A673 (cell line): ENCODE measurements around the gene SCG2.

Experiments used
- EZH2 ChIP-seq: fragments of 200-600 bp; sonication (generic); IDR thresholded peaks from 2 replicates; pipeline ENCODE4 v1.6.1; 2017; ENCODE audit warnings: borderline replicate concordance, low read depth, mild to moderate bottlenecking, mixed read lengths, antibody characterized with exemption, low read length; ENCODE audit not compliant: poor library complexity, severe bottlenecking
- TF ChIP-seq, protein P1 (sequence below): fragments of 300-800, 200-600 bp; sonication (generic); conservative IDR thresholded peaks from 2 replicates; pipeline ENCODE4 v1.5.1; 2017; ENCODE audit warnings: low read depth, mild to moderate bottlenecking, antibody characterized with exemption, low read length, moderate library complexity, mixed read lengths

DNA sequence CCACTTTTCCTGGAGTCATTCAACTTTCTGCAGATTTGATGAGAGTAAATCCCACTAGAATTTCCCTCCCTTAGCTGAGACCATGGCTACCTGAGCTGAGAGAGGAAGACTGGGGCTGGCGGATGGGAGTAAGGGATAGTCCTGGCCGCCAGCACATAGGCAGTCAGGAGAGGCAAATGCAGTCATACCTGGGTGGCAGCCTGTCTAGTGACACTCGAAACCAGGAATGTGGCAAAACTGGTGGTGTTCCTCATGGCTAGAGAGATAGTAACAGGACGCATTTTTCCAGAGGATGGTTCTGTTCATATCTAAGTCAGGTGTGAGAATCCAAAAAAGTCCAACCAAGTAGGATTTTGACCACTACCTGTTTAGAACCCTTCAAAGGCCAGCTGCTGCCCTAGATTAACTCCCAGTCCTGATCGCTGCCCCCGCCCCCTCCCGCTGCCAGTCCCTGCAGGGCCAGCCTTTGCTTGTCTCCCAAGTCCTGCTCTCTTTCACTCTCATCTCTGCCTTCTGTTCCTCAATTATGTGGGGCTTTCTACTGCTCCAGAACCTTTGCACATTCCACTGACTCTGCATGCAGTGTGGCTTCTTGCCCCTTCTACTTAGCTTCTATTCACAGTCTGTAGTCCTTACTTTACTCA is 17.4 kb upstream of the SCG2 start:
- TF ChIP-seq, protein P1, sequence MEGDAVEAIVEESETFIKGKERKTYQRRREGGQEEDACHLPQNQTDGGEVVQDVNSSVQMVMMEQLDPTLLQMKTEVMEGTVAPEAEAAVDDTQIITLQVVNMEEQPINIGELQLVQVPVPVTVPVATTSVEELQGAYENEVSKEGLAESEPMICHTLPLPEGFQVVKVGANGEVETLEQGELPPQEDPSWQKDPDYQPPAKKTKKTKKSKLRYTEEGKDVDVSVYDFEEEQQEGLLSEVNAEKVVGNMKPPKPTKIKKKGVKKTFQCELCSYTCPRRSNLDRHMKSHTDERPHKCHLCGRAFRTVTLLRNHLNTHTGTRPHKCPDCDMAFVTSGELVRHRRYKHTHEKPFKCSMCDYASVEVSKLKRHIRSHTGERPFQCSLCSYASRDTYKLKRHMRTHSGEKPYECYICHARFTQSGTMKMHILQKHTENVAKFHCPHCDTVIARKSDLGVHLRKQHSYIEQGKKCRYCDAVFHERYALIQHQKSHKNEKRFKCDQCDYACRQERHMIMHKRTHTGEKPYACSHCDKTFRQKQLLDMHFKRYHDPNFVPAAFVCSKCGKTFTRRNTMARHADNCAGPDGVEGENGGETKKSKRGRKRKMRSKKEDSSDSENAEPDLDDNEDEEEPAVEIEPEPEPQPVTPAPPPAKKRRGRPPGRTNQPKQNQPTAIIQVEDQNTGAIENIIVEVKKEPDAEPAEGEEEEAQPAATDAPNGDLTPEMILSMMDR: no peak
- no peak for TF ChIP-seq EZH2
